Neural cell (in vitro differentiated cells): ENCODE measurements around the gene PRKAG2. TPM values are rescaled to one million over a fixed set of nuclear protein-coding genes. Genes with fewer than 3 reads are reported as not detected.

Experiments used
- H2AFZ ChIP-seq: fragments of 200-600, 300-800 bp; sonication (generic), shearing (Covaris generic); 2 replicates; pipeline ENCODE4 v1.6.0; 2014; ENCODE audit warnings: low read depth, mild to moderate bottlenecking, antibody characterized with exemption, low read length, moderate library complexity
- H3F3A ChIP-seq: fragments of 200-600 bp; shearing (Covaris generic); 2 replicates; pipeline ENCODE4 v1.6.1; 2016; ENCODE audit warnings: mild to moderate bottlenecking, moderate library complexity, mixed read lengths, antibody characterized with exemption, low read length; ENCODE audit not compliant: insufficient read depth, poor library complexity, severe bottlenecking
- H3K27ac ChIP-seq: fragments of 200-600, 300-800 bp; sonication (generic), shearing (Covaris generic); 2 replicates; pipeline ENCODE4 v1.5.1; 2014; ENCODE audit warnings: mild to moderate bottlenecking, low read length, moderate library complexity
- H3K27me3 ChIP-seq: fragments of 300-800, 200-600 bp; sonication (generic), shearing (Covaris generic); 2 replicates; pipeline ENCODE4 v1.6.0; 2014; ENCODE audit warnings: mild to moderate bottlenecking, low read depth, low read length, moderate library complexity; ENCODE audit not compliant: insufficient read depth
- H3K36me3 ChIP-seq: fragments of 300-800, 200-600 bp; sonication (generic), shearing (Covaris generic); 2 replicates; pipeline ENCODE4 v1.5.1; 2014; ENCODE audit warnings: mild to moderate bottlenecking, antibody characterized with exemption, low read length, moderate library complexity; ENCODE audit not compliant: insufficient read depth
- H3K4me2 ChIP-seq: fragments of 300-800, 200-600 bp; sonication (generic), shearing (Covaris generic); 2 replicates; pipeline ENCODE4 v1.6.0; 2014; ENCODE audit warnings: mild to moderate bottlenecking, low read length
- H3K4me3 ChIP-seq: fragments of 300-800, 200-600 bp; sonication (generic), shearing (Covaris generic); 2 replicates; pipeline ENCODE4 v1.5.1; 2014; ENCODE audit warnings: mild to moderate bottlenecking, low read length, moderate library complexity
- H3K79me2 ChIP-seq: fragments of 200-600 bp; shearing (Covaris generic); replicated peaks from 2 replicates; pipeline ENCODE4 v1.6.0; 2014; ENCODE audit warnings: mild to moderate bottlenecking, low read length, moderate library complexity; ENCODE audit not compliant: insufficient read depth
- H3K9ac ChIP-seq: fragments of 300-800, 200-600 bp; sonication (generic), shearing (Covaris generic); 2 replicates; pipeline ENCODE4 v1.6.1; 2016; ENCODE audit warnings: mild to moderate bottlenecking, low read length, mixed read lengths
- H3K9me2 ChIP-seq: fragments of 200-600 bp; shearing (Covaris generic); 2 replicates; pipeline ENCODE4 v1.6.1; 2016; ENCODE audit warnings: mild to moderate bottlenecking, low read length, mixed read lengths; ENCODE audit not compliant: insufficient read depth
- H3K9me3 ChIP-seq: fragments of 200-600, 300-800 bp; sonication (generic), shearing (Covaris generic); 2 replicates; pipeline ENCODE4 v1.6.1; 2016; ENCODE audit warnings: mild to moderate bottlenecking, mixed run types, low read length, moderate library complexity, mixed read lengths
- H4K20me1 ChIP-seq: fragments of 200-600 bp; shearing (Covaris generic); 2 replicates; pipeline ENCODE4 v1.6.1; 2016; ENCODE audit warnings: mild to moderate bottlenecking, mixed run types; ENCODE audit not compliant: insufficient read depth
- EP300 ChIP-seq: fragments of 450-650 bp; conservative IDR thresholded peaks from 2 replicates; pipeline ENCODE4 v1.6.1; 2014; ENCODE audit warnings: antibody characterized with exemption, mild to moderate bottlenecking, moderate library complexity; ENCODE audit not compliant: poor library complexity, severe bottlenecking
- EZH2 ChIP-seq: fragments of 200-600, 300-800 bp; shearing (Covaris generic), sonication (generic); IDR thresholded peaks from 2 replicates; pipeline ENCODE4 v1.6.1; 2014; ENCODE audit warnings: antibody characterized with exemption, low read length, borderline replicate concordance, mild to moderate bottlenecking; ENCODE audit not compliant: insufficient read depth, poor library complexity, severe bottlenecking
- MXI1 ChIP-seq: fragments of 450-650 bp; conservative IDR thresholded peaks from 2 replicates; pipeline ENCODE4 v1.6.1; 2014; ENCODE audit warnings: antibody characterized with exemption, mild to moderate bottlenecking; ENCODE audit not compliant: poor library complexity, severe bottlenecking
- POLR2AphosphoS5 ChIP-seq: IDR thresholded peaks from 2 replicates; pipeline ENCODE4 v1.6.1; 2012
- RAD21 ChIP-seq: fragments of 450-650 bp; conservative IDR thresholded peaks from 2 replicates; pipeline ENCODE4 v1.6.1; 2014; ENCODE audit warnings: antibody characterized with exemption, mild to moderate bottlenecking, moderate library complexity
- SMC3 ChIP-seq: fragments of 450-650 bp; conservative IDR thresholded peaks from 2 replicates; pipeline ENCODE4 v1.6.1; 2014; ENCODE audit warnings: antibody characterized with exemption, mild to moderate bottlenecking, moderate library complexity; ENCODE audit not compliant: poor library complexity
- TAF1 ChIP-seq: IDR thresholded peaks from 2 replicates; pipeline ENCODE4 v1.6.1; 2012; ENCODE audit warnings: low read depth
- polyA plus RNA-seq: library from polyadenylated mRNA; depleted of rRNA; stranded (reverse); fragments of >200 nt; gene quantifications from 2 replicates; pipeline ENCODE4 v1.2.3, GENCODE V29; 2014
- TF ChIP-seq, protein P1 (sequence below): IDR thresholded peaks from 2 replicates; pipeline ENCODE4 v1.6.1; 2012; ENCODE audit warnings: borderline replicate concordance
- TF ChIP-seq, protein P2 (sequence below): fragments of 450-650 bp; IDR thresholded peaks from 2 replicates; pipeline ENCODE4 v1.5.1; 2014; ENCODE audit warnings: antibody characterized with exemption, mild to moderate bottlenecking, moderate library complexity; ENCODE audit not compliant: poor library complexity, severe bottlenecking

Gene PRKAG2
- polyA plus RNA-seq, 1 donor from 2014 or later = 22.9 TPM

DNA sequence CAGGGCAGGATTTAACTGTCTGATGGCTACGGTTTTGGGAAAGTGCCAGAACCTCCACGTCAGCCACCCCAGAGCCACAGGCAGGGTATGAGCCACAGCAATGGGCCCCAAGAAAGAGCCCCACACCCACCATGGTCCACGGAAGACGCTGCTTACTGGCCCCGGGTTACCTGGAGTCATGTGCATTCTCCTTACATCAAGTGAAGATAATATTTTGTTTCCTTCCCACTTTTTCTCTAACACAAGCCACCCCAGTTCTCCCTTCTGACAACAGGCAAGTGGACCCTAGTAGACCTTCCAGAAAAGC lies 67.1 kb downstream of the PRKAG2 start:
- TF ChIP-seq SMC3 = no peak

DNA sequence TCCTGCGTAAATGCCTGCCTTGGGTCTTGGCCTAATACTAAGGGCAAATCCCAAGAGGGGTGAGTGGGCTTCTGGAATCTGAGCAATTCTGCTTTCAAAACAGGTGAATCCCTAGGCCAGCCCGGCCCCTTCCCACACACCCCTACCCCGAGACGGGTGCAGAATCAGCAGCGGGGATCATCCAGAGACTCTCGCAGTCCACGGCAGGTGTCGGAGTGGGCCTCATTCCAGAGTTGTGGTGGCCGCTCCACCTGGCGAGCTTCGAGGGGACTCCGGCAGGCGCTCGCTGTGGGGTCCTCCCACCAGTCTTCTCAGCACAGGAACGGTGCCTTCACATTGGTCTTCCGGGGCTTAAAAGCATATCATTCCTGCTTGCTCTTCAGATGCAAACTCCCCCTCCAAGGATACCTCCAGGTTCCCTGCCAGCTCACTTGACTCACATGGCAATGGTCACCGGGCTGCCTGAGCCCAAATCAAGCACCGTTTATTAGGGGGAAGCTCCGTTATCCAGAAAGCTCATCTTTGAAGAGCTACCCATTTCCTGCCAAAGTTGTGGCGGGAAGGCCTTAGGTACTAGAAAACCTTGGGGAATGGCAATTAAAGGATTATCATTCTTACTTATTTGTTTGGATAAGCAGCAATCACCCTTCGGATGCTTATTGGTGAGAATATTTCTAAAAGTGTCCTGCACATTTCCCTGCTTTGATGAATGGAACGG lies 67.6 kb downstream of the PRKAG2 start:
- no peaks in the 10 kb centered on the region for H3K36me3 ChIP-seq
- no peaks in the 10 kb centered on the region for H3K9me2 ChIP-seq
- H3K4me2 ChIP-seq = no peak overlapping the region
- no peak overlapping the region for H2AFZ ChIP-seq
- no peaks in the 10 kb centered on the region for H3F3A ChIP-seq
- no peaks in the 10 kb centered on the region for H4K20me1 ChIP-seq
- H3K9me3 ChIP-seq = no peaks in the 10 kb centered on the region
- TF ChIP-seq, protein P1, sequence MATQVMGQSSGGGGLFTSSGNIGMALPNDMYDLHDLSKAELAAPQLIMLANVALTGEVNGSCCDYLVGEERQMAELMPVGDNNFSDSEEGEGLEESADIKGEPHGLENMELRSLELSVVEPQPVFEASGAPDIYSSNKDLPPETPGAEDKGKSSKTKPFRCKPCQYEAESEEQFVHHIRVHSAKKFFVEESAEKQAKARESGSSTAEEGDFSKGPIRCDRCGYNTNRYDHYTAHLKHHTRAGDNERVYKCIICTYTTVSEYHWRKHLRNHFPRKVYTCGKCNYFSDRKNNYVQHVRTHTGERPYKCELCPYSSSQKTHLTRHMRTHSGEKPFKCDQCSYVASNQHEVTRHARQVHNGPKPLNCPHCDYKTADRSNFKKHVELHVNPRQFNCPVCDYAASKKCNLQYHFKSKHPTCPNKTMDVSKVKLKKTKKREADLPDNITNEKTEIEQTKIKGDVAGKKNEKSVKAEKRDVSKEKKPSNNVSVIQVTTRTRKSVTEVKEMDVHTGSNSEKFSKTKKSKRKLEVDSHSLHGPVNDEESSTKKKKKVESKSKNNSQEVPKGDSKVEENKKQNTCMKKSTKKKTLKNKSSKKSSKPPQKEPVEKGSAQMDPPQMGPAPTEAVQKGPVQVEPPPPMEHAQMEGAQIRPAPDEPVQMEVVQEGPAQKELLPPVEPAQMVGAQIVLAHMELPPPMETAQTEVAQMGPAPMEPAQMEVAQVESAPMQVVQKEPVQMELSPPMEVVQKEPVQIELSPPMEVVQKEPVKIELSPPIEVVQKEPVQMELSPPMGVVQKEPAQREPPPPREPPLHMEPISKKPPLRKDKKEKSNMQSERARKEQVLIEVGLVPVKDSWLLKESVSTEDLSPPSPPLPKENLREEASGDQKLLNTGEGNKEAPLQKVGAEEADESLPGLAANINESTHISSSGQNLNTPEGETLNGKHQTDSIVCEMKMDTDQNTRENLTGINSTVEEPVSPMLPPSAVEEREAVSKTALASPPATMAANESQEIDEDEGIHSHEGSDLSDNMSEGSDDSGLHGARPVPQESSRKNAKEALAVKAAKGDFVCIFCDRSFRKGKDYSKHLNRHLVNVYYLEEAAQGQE = no peak
- TF ChIP-seq SMC3 (no peak), EP300 (no peak), MXI1 (no peak)
- H3K9ac ChIP-seq = no peak overlapping the region
- H3K79me2 ChIP-seq = no peaks in the 10 kb centered on the region
- no peaks in the 10 kb centered on the region for H3K27me3 ChIP-seq
- H3K4me3 ChIP-seq = no peak overlapping the region
- H3K27ac ChIP-seq = no peak overlapping the region

More for the DNA sequence above, 67.1 kb downstream of the PRKAG2 start:
- Histone ChIP-seq H3K9ac (no peak overlapping the region), H3K4me2 (no peak overlapping the region), H3K9me2 (no peaks in the 10 kb centered on the region), H3K36me3 (no peaks in the 10 kb centered on the region), H2AFZ (no peak overlapping the region), H3K79me2 (no peaks in the 10 kb centered on the region), H3K27ac (no peak overlapping the region), H3K9me3 (no peaks in the 10 kb centered on the region), H3F3A (no peaks in the 10 kb centered on the region), H3K27me3 (no peaks in the 10 kb centered on the region), H4K20me1 (no peaks in the 10 kb centered on the region), H3K4me3 (no peak overlapping the region)

DNA sequence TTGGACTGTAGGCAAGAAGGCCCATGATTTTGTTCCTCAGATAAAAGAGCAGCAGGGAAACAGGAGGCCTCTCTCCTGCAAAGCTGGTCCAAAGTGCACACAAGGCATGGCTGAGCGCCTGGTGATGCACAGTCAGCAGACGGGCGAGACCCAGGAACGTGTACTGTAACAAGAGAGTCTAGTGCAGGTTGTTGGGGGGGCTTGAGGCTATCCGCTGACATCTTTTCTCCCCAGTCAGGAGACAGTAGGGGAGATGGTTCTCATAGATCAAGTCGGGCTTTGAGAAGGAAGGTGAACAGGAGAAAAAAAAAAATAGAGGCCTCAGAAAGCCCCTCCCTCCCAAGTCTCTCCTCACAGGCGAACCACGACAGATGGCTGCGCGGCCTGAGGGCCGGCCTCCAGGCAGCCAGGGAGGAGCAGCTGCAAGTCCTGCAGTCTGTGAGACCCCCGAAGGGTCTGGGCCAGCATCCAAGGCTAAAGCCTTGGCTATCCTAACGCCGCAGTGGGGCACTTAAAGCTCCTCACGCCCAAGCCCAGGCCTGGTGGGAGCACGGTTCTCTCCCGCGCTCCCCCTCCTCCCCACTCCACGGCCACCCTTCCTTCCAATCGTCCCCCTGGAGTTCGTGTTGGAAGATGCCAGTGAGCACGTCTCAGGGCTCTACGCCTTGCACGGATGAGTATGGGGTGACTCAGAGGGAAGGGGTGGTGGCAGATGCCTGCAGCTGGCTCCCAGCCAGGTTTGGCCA lies 68.3 kb downstream of the PRKAG2 start:
- Histone ChIP-seq H3K27ac (no peak overlapping the region), H3K9ac (no peak overlapping the region), H3K27me3 (no peaks in the 10 kb centered on the region), H3K9me2 (no peaks in the 10 kb centered on the region), H3K9me3 (no peaks in the 10 kb centered on the region), H3K79me2 (no peaks in the 10 kb centered on the region), H4K20me1 (no peaks in the 10 kb centered on the region), H3F3A (no peaks in the 10 kb centered on the region), H2AFZ (no peak overlapping the region), H3K36me3 (no peaks in the 10 kb centered on the region), H3K4me2 (no peak overlapping the region), H3K4me3 (no peak overlapping the region)
- TF ChIP-seq MXI1 = no peak
- TF ChIP-seq, protein P1 = no peak
- no peak for TF ChIP-seq SMC3
- TF ChIP-seq EP300 = no peak
- TF ChIP-seq EZH2 = no peak
- no peak for TF ChIP-seq POLR2AphosphoS5
- TF ChIP-seq, protein P2, sequence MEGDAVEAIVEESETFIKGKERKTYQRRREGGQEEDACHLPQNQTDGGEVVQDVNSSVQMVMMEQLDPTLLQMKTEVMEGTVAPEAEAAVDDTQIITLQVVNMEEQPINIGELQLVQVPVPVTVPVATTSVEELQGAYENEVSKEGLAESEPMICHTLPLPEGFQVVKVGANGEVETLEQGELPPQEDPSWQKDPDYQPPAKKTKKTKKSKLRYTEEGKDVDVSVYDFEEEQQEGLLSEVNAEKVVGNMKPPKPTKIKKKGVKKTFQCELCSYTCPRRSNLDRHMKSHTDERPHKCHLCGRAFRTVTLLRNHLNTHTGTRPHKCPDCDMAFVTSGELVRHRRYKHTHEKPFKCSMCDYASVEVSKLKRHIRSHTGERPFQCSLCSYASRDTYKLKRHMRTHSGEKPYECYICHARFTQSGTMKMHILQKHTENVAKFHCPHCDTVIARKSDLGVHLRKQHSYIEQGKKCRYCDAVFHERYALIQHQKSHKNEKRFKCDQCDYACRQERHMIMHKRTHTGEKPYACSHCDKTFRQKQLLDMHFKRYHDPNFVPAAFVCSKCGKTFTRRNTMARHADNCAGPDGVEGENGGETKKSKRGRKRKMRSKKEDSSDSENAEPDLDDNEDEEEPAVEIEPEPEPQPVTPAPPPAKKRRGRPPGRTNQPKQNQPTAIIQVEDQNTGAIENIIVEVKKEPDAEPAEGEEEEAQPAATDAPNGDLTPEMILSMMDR = no peak
- TF ChIP-seq RAD21 = no peak
- TF ChIP-seq TAF1 = no peak
